Endothelial cell of umbilical vein (primary cell): Measurements from ENCODE around the gene SLC51B. TPM values are rescaled to one million over a fixed set of nuclear protein-coding genes. Genes with fewer than 3 reads are reported as not detected.

Experiments used
- BruUV-seq: library from RNA; stranded (reverse); fragments of 400-500 nt; replicated peaks from 2 replicates; lab custom pipeline; 2021; lab: Mats Ljungman, UMichigan
- CTCF ChIA-PET: fragments of 300-600, 350-600 bp; sonication (Branson Sonifier 250); formaldehyde crosslinking; loops from one replicate; lab custom pipeline; 2021; ENCODE audit warnings: antibody characterized with exemption, inconsistent platforms; lab: Charles Lee
- POLR2A ChIA-PET: fragments of 300-600, 350-600 bp; sonication (Branson Sonifier 250); formaldehyde crosslinking; loops from one replicate; lab custom pipeline; 2021; ENCODE audit warnings: antibody characterized with exemption, inconsistent platforms; lab: Charles Lee
- DNase-seq: peaks from one replicate; pipeline ENCODE4 v3.0.0-alpha.2; 2011; ENCODE audit warnings: low read depth, low spot score
- FAIRE-seq: peaks from 2 replicates; lab custom pipeline; 2011; peaks lifted over from hg19 to GRCh38; lab: Jason Lieb, UNC
- H2AFZ ChIP-seq: 2 replicates; pipeline ENCODE4 v1.6.0; 2012; ENCODE audit warnings: low read depth, low read length, control low read depth, inconsistent platforms
- H3K27ac ChIP-seq: 2 replicates; pipeline ENCODE4 v1.5.1; 2011; ENCODE audit warnings: low read depth, mild to moderate bottlenecking, control low read depth, low read length, moderate library complexity; ENCODE audit not compliant: insufficient read depth
- H3K27me3 ChIP-seq, 2 experiments: 2 replicates each; pipeline versions ENCODE4 v1.6.0 to v1.6.1; 2011; ENCODE audit warnings: low read length in 2 of 2, mixed read lengths in 1 of 2; ENCODE audit not compliant: control insufficient read depth in 2 of 2, insufficient read depth in 2 of 2
- H3K36me3 ChIP-seq, 2 experiments: 2 replicates in 1 of 2; 3 replicates in 1 of 2; pipeline ENCODE4 v1.5.1; 2011; ENCODE audit warnings: low read length in 2 of 2, mild to moderate bottlenecking in 1 of 2, moderate library complexity in 1 of 2; ENCODE audit not compliant: control insufficient read depth in 2 of 2, insufficient read depth in 2 of 2; ENCODE audit errors: extremely low read depth in 1 of 2
- H3K4me1 ChIP-seq: 3 replicates; pipeline ENCODE4 v1.5.1; 2011; ENCODE audit warnings: mild to moderate bottlenecking, low read length; ENCODE audit not compliant: control insufficient read depth, insufficient read depth; ENCODE audit errors: extremely low read depth
- H3K4me2 ChIP-seq: 2 replicates; pipeline ENCODE4 v1.6.1; 2011; ENCODE audit warnings: low read length, control low read depth, mixed read lengths; ENCODE audit not compliant: insufficient read depth
- H3K4me3 ChIP-seq, 3 experiments: fragments of 200-600 bp in 1 of 3; sonication (generic), shearing (Covaris generic) in 1 of 3; replicated peaks in 1 of 3; 2 replicates each; pipeline ENCODE4 v1.5.1; 2011 to 2016; ENCODE audit warnings: control low read depth in 3 of 3, low read length in 3 of 3, mild to moderate bottlenecking in 2 of 3, inconsistent platforms in 1 of 3, low read depth in 1 of 3, moderate library complexity in 1 of 3; ENCODE audit not compliant: insufficient read depth in 1 of 3
- H3K79me2 ChIP-seq: 2 replicates; pipeline ENCODE4 v1.6.0; 2012; ENCODE audit warnings: low read length, inconsistent platforms; ENCODE audit not compliant: control insufficient read depth, insufficient read depth
- H3K9ac ChIP-seq: replicated peaks from 2 replicates; pipeline ENCODE3; 2011; ENCODE audit warnings: low read length, control low read depth; ENCODE audit not compliant: insufficient read depth; ENCODE audit errors: extremely low read depth
- H3K9me1 ChIP-seq: replicated peaks from 3 replicates; pipeline ENCODE4 v1.6.0; 2011; ENCODE audit warnings: mild to moderate bottlenecking, low read length; ENCODE audit not compliant: control insufficient read depth, insufficient read depth; ENCODE audit errors: extremely low read depth
- H3K9me3 ChIP-seq: replicated peaks from 2 replicates; pipeline ENCODE4 v1.5.1; 2012; ENCODE audit warnings: low read length, inconsistent platforms; ENCODE audit not compliant: control insufficient read depth, insufficient read depth
- H4K20me1 ChIP-seq: replicated peaks from 2 replicates; pipeline ENCODE3; 2011; ENCODE audit warnings: mild to moderate bottlenecking, low read length; ENCODE audit not compliant: control insufficient read depth, insufficient read depth; ENCODE audit errors: extremely low read depth
- CTCF ChIP-seq, 2 donors: IDR thresholded peaks; 1 replicate in 1 of 2; 2 replicates in 1 of 2; pipeline ENCODE4 v1.5.1; 2011; ENCODE audit warnings: low read length in 2 of 2, mild to moderate bottlenecking in 2 of 2, moderate library complexity in 2 of 2, control low read depth in 1 of 2, inconsistent platforms in 1 of 2, low read depth in 1 of 2; ENCODE audit not compliant: insufficient read depth in 1 of 2; ENCODE audit errors: extremely low read depth in 1 of 2
- EZH2 ChIP-seq: IDR thresholded peaks from 2 replicates; pipeline ENCODE4 v1.6.1; 2012; ENCODE audit warnings: borderline replicate concordance, low read depth, mild to moderate bottlenecking, moderate library complexity, low read length, inconsistent platforms; ENCODE audit not compliant: severe bottlenecking
- FOS ChIP-seq: IDR thresholded peaks from 2 replicates; pipeline ENCODE4 v1.6.1; 2011; ENCODE audit warnings: mild to moderate bottlenecking, low read length, moderate library complexity, borderline replicate concordance; ENCODE audit not compliant: insufficient read depth
- GATA2 ChIP-seq: IDR thresholded peaks from 2 replicates; pipeline ENCODE4 v1.7.0; 2011; ENCODE audit warnings: low read depth, mild to moderate bottlenecking, moderate library complexity, mixed read lengths, low read length; ENCODE audit not compliant: insufficient read length, insufficient read depth
- JUN ChIP-seq: IDR thresholded peaks from 2 replicates; pipeline ENCODE4 v1.6.1; 2011; ENCODE audit warnings: borderline replicate concordance, low read depth; ENCODE audit not compliant: insufficient read length, insufficient read depth
- MAX ChIP-seq: IDR thresholded peaks from 2 replicates; pipeline ENCODE4 v1.6.1; 2011; ENCODE audit not compliant: insufficient read depth, insufficient read length
- MYC ChIP-seq: IDR thresholded peaks from one replicate; pipeline ENCODE4 v1.6.1; 2011; ENCODE audit warnings: mild to moderate bottlenecking, low read depth, low read length
- POLR2A ChIP-seq: IDR thresholded peaks from 2 replicates; pipeline ENCODE4 v1.6.1; 2012; ENCODE audit warnings: low read depth, mild to moderate bottlenecking, control low read depth, low read length
- POLR2AphosphoS5 ChIP-seq: IDR thresholded peaks from 2 replicates; pipeline ENCODE4 v1.6.1; 2012; ENCODE audit warnings: low read depth, mild to moderate bottlenecking, control low read depth, low read length, moderate library complexity; ENCODE audit not compliant: insufficient read depth
- dilution Hi-C: fragments of 300-500 bp; cut with MboI; formaldehyde crosslinking; loops from one replicate; pipeline ENCODE4 v1.15.0; 2019; ENCODE audit warnings: low sequenced_read_pairs; ENCODE audit not compliant: extremely low pct_ligation_motif_present
- intact Hi-C: fragments of 100-400 bp; cut with micrococcal nuclease; formaldehyde crosslinking; loops from one replicate; pipeline ENCODE4 v1.10.0; 2022
- polyA plus RNA-seq, 4 experiments: library from polyadenylated mRNA; depleted of rRNA in 3 of 4; stranded (reverse) in 3 of 4; unstranded in 1 of 4; fragments of >200 nt; gene quantifications; 2 replicates each; pipeline versions ENCODE4 v1.2.1 to v1.2.3, GENCODE V29; 2011 to 2012; ENCODE audit warnings: missing spikeins in 1 of 4
- total RNA-seq: library from RNA; stranded (reverse); gene quantifications from 2 replicates; pipeline ENCODE4 v1.2.3, GENCODE V29; 2021

SLC51B gene
- total and polyA plus RNA-seq, 2 donors (not counting 3 experiments of a cell fraction or from before 2014, with no cell fraction given): not detected

GRCh38 chr15:65057549-65057940 lies 12.4 kb downstream of the SLC51B start:
- H3K27me3 ChIP-seq: no peaks in the 10 kb centered on the region
- H3K9me3 ChIP-seq: no peaks in the 10 kb centered on the region
- intact Hi-C loops (no loop called here), dilution Hi-C loops (no loop called here)
- H3K27ac ChIP-seq: no peak overlapping the region
- FAIRE-seq (no peak), DNase-seq (no peak)
- H3K4me1 ChIP-seq: no peaks in the 10 kb centered on the region
- TF ChIP-seq POLR2AphosphoS5 (no peak), FOS (no peak), MAX (no peak), EZH2 (no peak), JUN (no peak), MYC (no peak), GATA2 (no peak), CTCF (IDR thresholded peaks at IDR 0.05; ENCODE audit: extremely low read depth in 1 of 2, insufficient read depth in 1 of 2, low read depth in 1 of 2, low read length in 2 of 2) (no peak), POLR2A (no peak)
- no peaks in the 10 kb centered on the region for H3K79me2 ChIP-seq
- ChIA-PET POLR2A (no interaction called here), CTCF (interaction anchor here (1.3 kb wide), 1 partner anchor 44 kb away, joined by 4 read pairs; no protein-coding TSS in a partner anchor)
- no TSS peak for BruUV-seq
- H3K4me3 ChIP-seq: no peak overlapping the region
- no peaks in the 10 kb centered on the region for H3K36me3 ChIP-seq
- H2AFZ ChIP-seq: no peak overlapping the region
- H3K9ac ChIP-seq: no peak overlapping the region
- H4K20me1 ChIP-seq: no peaks in the 10 kb centered on the region
- H3K9me1 ChIP-seq: no peaks in the 10 kb centered on the region
- H3K4me2 ChIP-seq: no peak overlapping the region
